Esophagus muscularis mucosa (tissue), 4 donors: ENCODE measurements around the gene HOXA11. TPM values are rescaled to one million over a fixed set of nuclear protein-coding genes. Genes with fewer than 3 reads are reported as not detected.

Source experiments
- DNase-seq: peaks from one replicate; pipeline ENCODE4 v3.0.0-alpha.2; 2017; ENCODE audit errors: extremely low spot score
- H3K27ac ChIP-seq, 4 donors: fragments of 200-600 bp; sonication (generic); replicated peaks in 1 of 4; 1 replicate in 3 of 4; 2 replicates in 1 of 4; pipeline ENCODE4 v1.5.1; 2016 to 2019; ENCODE audit warnings: mild to moderate bottlenecking in 1 of 4
- H3K27me3 ChIP-seq, 4 donors: fragments of 200-600 bp; sonication (generic); one replicate each; pipeline versions ENCODE4 v1.5.1 to v1.6.0; 2016 to 2019
- H3K36me3 ChIP-seq, 4 donors: fragments of 200-600 bp; sonication (generic); one replicate each; pipeline ENCODE4 v1.5.1; 2016 to 2019
- H3K4me1 ChIP-seq, 4 donors: fragments of 200-600 bp; sonication (generic); one replicate each; pipeline ENCODE4 v1.5.1; 2016 to 2019
- H3K4me3 ChIP-seq, 4 donors: fragments of 200-600 bp; sonication (generic); 1 replicate in 2 of 4; 2 replicates in 2 of 4; pipeline ENCODE4 v1.5.1; 2016 to 2019; ENCODE audit warnings: mild to moderate bottlenecking in 4 of 4, moderate library complexity in 1 of 4
- H3K9me3 ChIP-seq, 4 donors: fragments of 200-600 bp; sonication (generic); 1 replicate in 3 of 4; 2 replicates in 1 of 4; pipeline ENCODE4 v1.5.1; 2016 to 2019
- EP300 ChIP-seq: sonication (generic); formaldehyde crosslinking; IDR thresholded peaks from one replicate; pipeline ENCODE4 v1.6.1; 2017; ENCODE audit warnings: antibody characterized with exemption
- POLR2A ChIP-seq: fragments of 450-650 bp; IDR thresholded peaks from one replicate; pipeline ENCODE4 v1.6.1; 2017; ENCODE audit warnings: antibody characterized with exemption, moderate library complexity, mild to moderate bottlenecking, low read depth
- POLR2AphosphoS5 ChIP-seq, 2 donors: sonication (generic); formaldehyde crosslinking; IDR thresholded peaks; one replicate each; pipeline ENCODE4 v1.6.1; 2017; ENCODE audit warnings: antibody characterized with exemption in 2 of 2
- WGBS: methylation state at CpG from one replicate; pipeline ENCODE4 v1.1.5; 2018; 5-methylcytosine and 5-hydroxymethylcytosine counted together
- intact Hi-C: fragments of 100-400 bp; cut with DNase I; formaldehyde crosslinking; loops from one replicate; pipeline ENCODE4 v1.15.1; 2023
- total RNA-seq, 4 donors: library from RNA; depleted of rRNA; stranded (reverse); fragments of >200 nt; gene quantifications; one replicate each; pipeline versions ENCODE4 v1.1.0 to v1.2.1, GENCODE V29; 2016
- TF ChIP-seq, protein P1 (sequence below), 3 experiments: fragments of 200-600 bp in 2 of 3; fragments of 450-650 bp in 1 of 3; sonication (generic) in 2 of 3; IDR thresholded peaks; one replicate each; pipeline ENCODE4 v1.5.1; 2017 to 2019; ENCODE audit warnings: antibody characterized with exemption in 3 of 3, mild to moderate bottlenecking in 2 of 3, moderate library complexity in 1 of 3

HOXA11 gene
- total RNA-seq, 4 donors from 2014 or later: not detected

DNA sequence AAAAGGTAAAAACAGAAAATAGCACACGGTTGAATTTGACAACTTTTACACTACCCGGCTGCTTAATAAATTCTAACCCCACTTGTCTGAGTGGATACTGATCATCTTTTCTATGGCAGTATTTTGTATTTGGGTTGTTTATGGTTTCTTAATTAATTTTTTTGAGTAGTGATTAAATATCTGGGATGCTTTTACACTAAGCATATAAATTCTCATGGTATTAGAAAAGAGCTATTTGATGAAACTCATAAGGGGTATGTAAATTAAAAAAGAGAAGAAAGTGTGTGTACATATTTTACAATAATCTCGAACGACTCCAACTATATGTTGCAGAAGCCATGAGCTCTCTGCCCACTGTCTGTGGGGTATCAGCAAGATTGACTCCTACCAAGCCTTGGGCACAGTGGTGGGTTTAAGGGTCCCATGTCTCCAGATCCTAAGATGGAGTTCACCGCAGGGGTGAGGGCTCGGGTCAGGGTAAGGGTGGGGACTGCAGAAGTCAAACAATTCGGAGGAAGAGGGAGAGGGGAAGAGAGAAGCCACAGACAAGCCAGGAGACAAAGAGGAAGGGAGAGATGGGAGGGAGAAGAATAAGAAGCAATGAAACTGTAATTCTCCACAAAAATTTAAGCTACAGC, 22.4 kb upstream of the HOXA11 start:
- DNase-seq: no peak
- intact Hi-C loops: loop anchor here (10.0 kb wide), 1 partner anchor 577 kb away; no protein-coding TSS in a partner anchor
- TF ChIP-seq POLR2A (no peak), EP300 (no peak), POLR2AphosphoS5 (IDR thresholded peaks at IDR 0.05) (no peak)
- TF ChIP-seq, protein P1, sequence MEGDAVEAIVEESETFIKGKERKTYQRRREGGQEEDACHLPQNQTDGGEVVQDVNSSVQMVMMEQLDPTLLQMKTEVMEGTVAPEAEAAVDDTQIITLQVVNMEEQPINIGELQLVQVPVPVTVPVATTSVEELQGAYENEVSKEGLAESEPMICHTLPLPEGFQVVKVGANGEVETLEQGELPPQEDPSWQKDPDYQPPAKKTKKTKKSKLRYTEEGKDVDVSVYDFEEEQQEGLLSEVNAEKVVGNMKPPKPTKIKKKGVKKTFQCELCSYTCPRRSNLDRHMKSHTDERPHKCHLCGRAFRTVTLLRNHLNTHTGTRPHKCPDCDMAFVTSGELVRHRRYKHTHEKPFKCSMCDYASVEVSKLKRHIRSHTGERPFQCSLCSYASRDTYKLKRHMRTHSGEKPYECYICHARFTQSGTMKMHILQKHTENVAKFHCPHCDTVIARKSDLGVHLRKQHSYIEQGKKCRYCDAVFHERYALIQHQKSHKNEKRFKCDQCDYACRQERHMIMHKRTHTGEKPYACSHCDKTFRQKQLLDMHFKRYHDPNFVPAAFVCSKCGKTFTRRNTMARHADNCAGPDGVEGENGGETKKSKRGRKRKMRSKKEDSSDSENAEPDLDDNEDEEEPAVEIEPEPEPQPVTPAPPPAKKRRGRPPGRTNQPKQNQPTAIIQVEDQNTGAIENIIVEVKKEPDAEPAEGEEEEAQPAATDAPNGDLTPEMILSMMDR (IDR thresholded peaks at IDR 0.05): no peak
- peaks cover 15 to 32% (median 19%) of the 10 kb centered on the region in 4 donors for H3K4me1 ChIP-seq
- H3K27me3 ChIP-seq: peaks cover 10 to 100% (median 64%) of the 10 kb centered on the region in 4 donors
- H3K4me3 ChIP-seq: no peak overlapping the region
- no peak overlapping the region for H3K27ac ChIP-seq
- 61% methylated on average over 7 of the region's 7 CpGs for WGBS
- no peaks in the 10 kb centered on the region for H3K36me3 ChIP-seq
- no peaks in the 10 kb centered on the region for H3K9me3 ChIP-seq

DNA sequence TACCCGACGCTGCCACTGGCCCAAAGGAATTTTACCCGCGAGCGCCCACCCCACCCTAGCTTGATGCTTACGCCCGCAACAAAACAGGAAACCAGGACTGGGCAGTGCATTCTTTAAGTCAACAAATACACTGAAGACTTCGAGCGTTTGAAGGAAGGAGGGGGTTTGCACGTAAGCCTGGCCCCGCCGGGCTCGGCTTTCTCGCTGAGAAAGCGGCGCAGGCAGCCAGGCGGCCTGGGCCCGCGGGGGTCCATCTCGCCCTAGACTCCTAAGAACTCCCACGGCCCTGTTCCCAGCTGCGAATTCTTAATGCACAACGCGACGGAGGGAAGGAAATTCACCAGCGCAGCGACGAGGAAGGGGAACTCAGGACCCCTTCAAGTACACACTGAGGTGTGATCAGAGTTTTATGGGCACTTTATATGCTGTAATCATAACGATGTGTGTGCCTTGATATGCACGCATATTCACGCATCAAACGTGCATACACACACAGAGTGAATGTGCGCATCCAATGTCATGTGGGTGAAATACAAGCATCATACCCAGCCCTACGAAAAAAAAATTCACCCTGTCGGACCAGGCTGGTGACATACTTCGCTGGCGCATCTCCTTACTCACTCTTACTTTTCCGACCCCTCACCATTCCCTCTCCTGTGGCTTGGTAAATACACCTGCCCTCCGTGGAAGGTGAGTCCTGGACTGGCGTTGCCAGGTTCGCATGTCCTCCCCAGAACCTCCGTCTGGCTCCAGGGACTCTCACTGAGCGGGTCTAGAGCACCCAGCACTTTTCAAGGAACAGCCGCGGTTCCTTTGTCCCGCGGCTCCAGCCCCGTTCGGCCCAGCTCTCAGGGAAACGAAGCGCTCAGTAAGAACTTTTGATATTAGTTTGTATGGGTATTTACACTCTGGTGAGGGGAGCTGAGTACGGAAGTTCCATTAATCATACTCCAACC, 20.6 kb upstream of the HOXA11 start:
- H3K9me3 ChIP-seq: no peaks in the 10 kb centered on the region
- no peak for TF ChIP-seq POLR2A
- no peak for TF ChIP-seq POLR2AphosphoS5 (IDR thresholded peaks at IDR 0.05)
- TF ChIP-seq, protein P1 (IDR thresholded peaks at IDR 0.05): no peak
- no peak for TF ChIP-seq EP300
- no peak overlapping the region for H3K27ac ChIP-seq
- H3K4me1 ChIP-seq: peaks cover 14 to 44% (median 34%) of the 10 kb centered on the region in 4 donors
- WGBS: 8% methylated on average over 52 of the region's 52 CpGs
- peaks cover 10 to 100% (median 66%) of the 10 kb centered on the region in 4 donors for H3K27me3 ChIP-seq
- DNase-seq: no peak
- intact Hi-C loops: loop anchor here (10.0 kb wide), 1 partner anchor 579 kb away; no protein-coding TSS in a partner anchor
- no peaks in the 10 kb centered on the region for H3K36me3 ChIP-seq
- H3K4me3 ChIP-seq: peak overlapping the region in 1 of 4 donors; percentile 17

DNA sequence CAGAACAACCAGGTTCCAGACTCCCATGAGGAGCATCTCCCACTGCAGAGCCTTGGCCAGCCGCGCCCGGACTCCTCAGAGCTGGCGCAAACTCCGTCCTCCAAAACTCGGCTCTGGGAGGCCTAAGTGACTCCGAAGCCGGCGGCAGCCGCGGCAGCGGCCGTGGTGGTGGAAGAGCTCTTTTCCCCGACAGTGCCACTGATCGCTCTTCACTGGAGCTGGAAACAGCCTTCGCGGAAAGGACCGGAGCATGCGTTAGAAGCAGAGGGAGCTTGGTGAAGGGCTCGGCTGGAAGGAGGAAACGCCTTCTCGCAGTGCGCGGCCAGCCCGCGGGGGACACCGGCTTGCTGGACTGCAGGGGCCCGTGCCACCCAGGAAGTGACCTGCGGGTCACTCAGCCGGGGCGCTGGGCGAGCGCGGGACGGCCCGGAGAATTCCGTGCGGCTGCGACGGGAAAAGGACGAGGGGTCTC, 19.9 kb upstream of the HOXA11 start:
- Histone ChIP-seq H3K36me3 (no peaks in the 10 kb centered on the region), H3K4me3 (peak overlapping the region in 1 of 4 donors; percentile 17), H3K27ac (no peak overlapping the region), H3K4me1 (peaks cover 17 to 45% (median 38%) of the 10 kb centered on the region in 4 donors), H3K9me3 (no peaks in the 10 kb centered on the region), H3K27me3 (peaks cover 10 to 100% (median 65%) of the 10 kb centered on the region in 4 donors)
- intact Hi-C loops: loop anchor here (10.0 kb wide), 1 partner anchor 580 kb away; no protein-coding TSS in a partner anchor
- TF ChIP-seq POLR2AphosphoS5 (IDR thresholded peaks at IDR 0.05) (no peak), POLR2A (no peak), EP300 (no peak)
- TF ChIP-seq, protein P1 (IDR thresholded peaks at IDR 0.05): no peak
- WGBS: 7% methylated on average over 15 of the region's 41 CpGs
- no peak for DNase-seq

DNA sequence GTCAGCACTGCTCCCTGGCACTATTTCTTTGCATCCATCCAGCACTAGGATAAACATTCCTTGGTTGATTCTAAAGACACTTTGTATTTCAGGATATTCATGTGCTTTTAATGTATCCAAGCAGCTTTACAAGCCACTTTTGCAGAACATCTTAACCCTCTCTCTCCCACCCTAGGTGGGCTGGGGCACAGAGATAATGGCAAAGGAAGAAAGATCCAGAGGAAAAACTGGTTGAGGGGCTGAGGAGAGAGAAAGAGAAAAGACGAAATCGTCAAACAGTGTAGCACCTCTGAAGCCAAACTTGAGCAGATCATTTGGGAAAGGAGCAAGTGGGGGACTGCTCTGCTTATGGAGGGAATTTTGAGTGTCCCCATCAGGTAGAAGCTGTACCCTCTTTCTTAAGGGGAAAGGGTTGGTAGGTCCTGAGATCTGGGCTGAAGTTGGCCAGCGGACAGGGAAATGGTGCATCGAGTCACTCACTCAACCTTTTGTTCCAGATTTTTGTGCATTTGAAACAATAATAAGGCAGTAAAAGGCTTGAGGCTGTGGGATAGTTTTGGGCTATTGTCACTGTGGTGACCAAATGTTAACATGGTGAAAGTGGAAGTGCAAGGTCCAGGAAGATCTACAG, 19.0 kb upstream of the HOXA11 start:
- Histone ChIP-seq H3K9me3 (no peaks in the 10 kb centered on the region), H3K4me3 (no peak overlapping the region), H3K4me1 (peaks cover 20 to 51% (median 43%) of the 10 kb centered on the region in 4 donors), H3K27ac (no peak overlapping the region), H3K36me3 (no peaks in the 10 kb centered on the region), H3K27me3 (peaks cover 13 to 100% (median 67%) of the 10 kb centered on the region in 4 donors)
- intact Hi-C loops: loop anchor here (10.0 kb wide), 1 partner anchor 581 kb away; no protein-coding TSS in a partner anchor
- DNase-seq: no peak
- 22% methylated on average over 4 of the region's 4 CpGs for WGBS
- no peak for TF ChIP-seq POLR2AphosphoS5 (IDR thresholded peaks at IDR 0.05)
- TF ChIP-seq EP300: no peak
- TF ChIP-seq, protein P1 (IDR thresholded peaks at IDR 0.05): no peak
- no peak for TF ChIP-seq POLR2A
